GM12878 (cell line): ENCODE measurements around the gene SYN1. TPM values are rescaled to one million over a fixed set of nuclear protein-coding genes. Genes with fewer than 3 reads are reported as not detected.
A peak's percentile ranks its signal among the peaks of the same experiment; 100 is the strongest.

ENCODE experiments used
- BCL3 ChIP-seq: IDR thresholded peaks from 2 replicates; pipeline ENCODE4 v1.6.1; 2011; ENCODE audit warnings: borderline replicate concordance, low read depth, mild to moderate bottlenecking, moderate library complexity, low read length; ENCODE audit not compliant: insufficient read depth, poor library complexity, severe bottlenecking
- CBX5 ChIP-seq: sonication (generic); IDR thresholded peaks from 2 replicates; pipeline ENCODE4 v1.6.1; 2016; ENCODE audit warnings: low read depth, moderate library complexity, mild to moderate bottlenecking, inconsistent platforms
- CEBPB ChIP-seq, 2 experiments: fragments of 150-350 bp in 1 of 2; IDR thresholded peaks; 2 replicates each; pipeline ENCODE4 v1.6.1; 2012 to 2014; ENCODE audit warnings: low read depth in 2 of 2, low read length in 2 of 2, borderline replicate concordance in 1 of 2, inconsistent platforms in 1 of 2
- CEBPZ ChIP-seq: fragments of 150-350 bp; IDR thresholded peaks from 2 replicates; pipeline ENCODE4 v1.6.1; 2016; ENCODE audit warnings: low read depth, low read length
- CHD1 ChIP-seq: IDR thresholded peaks from 2 replicates; pipeline ENCODE4 v1.6.1; 2012; ENCODE audit warnings: low read depth, low read length, improper control_type of control experiment
- FOXK2 ChIP-seq: fragments of 450-650 bp; IDR thresholded peaks from 2 replicates; pipeline ENCODE4 v1.6.1; 2017; ENCODE audit warnings: mild to moderate bottlenecking, moderate library complexity
- KAT2A ChIP-seq: conservative IDR thresholded peaks from 2 replicates; pipeline ENCODE4 v1.6.1; 2011; ENCODE audit warnings: low read depth, low read length; ENCODE audit not compliant: control insufficient read depth
- KDM1A ChIP-seq: fragments of 200-600 bp; sonication (generic); IDR thresholded peaks from 2 replicates; pipeline ENCODE4 v1.6.1; 2016; ENCODE audit warnings: borderline replicate concordance
- LARP7 ChIP-seq: fragments of 450-650 bp; IDR thresholded peaks from 2 replicates; pipeline ENCODE4 v1.6.1; 2017; ENCODE audit warnings: mild to moderate bottlenecking
- MYC ChIP-seq: IDR thresholded peaks from 2 replicates; pipeline ENCODE4 v1.6.1; 2011; ENCODE audit warnings: mild to moderate bottlenecking, low read length, moderate library complexity, inconsistent platforms; ENCODE audit not compliant: insufficient read depth, insufficient replicate concordance, insufficient read length, severe bottlenecking
- RAD21 ChIP-seq: IDR thresholded peaks from 2 replicates; pipeline ENCODE4 v1.6.1; 2011; ENCODE audit warnings: mild to moderate bottlenecking, low read depth, low read length, moderate library complexity; ENCODE audit not compliant: insufficient read depth
- RCOR1 ChIP-seq: conservative IDR thresholded peaks from 2 replicates; pipeline ENCODE4 v1.6.1; 2012; ENCODE audit warnings: low read depth, low read length, improper control_type of control experiment
- REST ChIP-seq: IDR thresholded peaks from 2 replicates; pipeline ENCODE4 v1.6.1; 2012; ENCODE audit warnings: mild to moderate bottlenecking, low read depth, low read length
- SMAD1 ChIP-seq: fragments of 450-650 bp; IDR thresholded peaks from 2 replicates; pipeline ENCODE4 v1.6.1; 2018; ENCODE audit warnings: mild to moderate bottlenecking, low read depth; ENCODE audit not compliant: partially characterized antibody
- SMC3 ChIP-seq: IDR thresholded peaks from 2 replicates; pipeline ENCODE4 v1.6.1; 2011; ENCODE audit warnings: low read length, improper control_type of control experiment, borderline replicate concordance
- SRF ChIP-seq, 2 experiments: IDR thresholded peaks; 2 replicates each; pipeline ENCODE4 v1.6.1; 2011; ENCODE audit warnings: low read depth in 2 of 2, low read length in 2 of 2, mild to moderate bottlenecking in 1 of 2, moderate library complexity in 1 of 2
- ZBTB33 ChIP-seq: fragments of 450-650 bp; IDR thresholded peaks from 2 replicates; pipeline ENCODE4 v1.6.1; 2017; ENCODE audit warnings: mild to moderate bottlenecking
- ZNF207 ChIP-seq: fragments of 450-650 bp; IDR thresholded peaks from 2 replicates; pipeline ENCODE4 v1.6.1; 2014; ENCODE audit warnings: antibody characterized with exemption, mild to moderate bottlenecking, borderline replicate concordance
- ZNF622 ChIP-seq: fragments of 450-650 bp; IDR thresholded peaks from 2 replicates; pipeline ENCODE4 v1.6.1; 2017; ENCODE audit warnings: mild to moderate bottlenecking, inconsistent platforms
- polyA plus RNA-seq, 11 experiments: library from polyadenylated mRNA; depleted of rRNA in 4 of 11; unstranded in 6 of 11; stranded (reverse) in 5 of 11; fragments of >200 nt; fragmentation: Nextera tagmentation in 4 of 11; fragmentation: Illumina TruSeq in 1 of 11; extraction: Ambion mirVana in 4 of 11; extraction: Trizol in 1 of 11; gene quantifications; 1 replicate in 1 of 11; 2 replicates in 10 of 11; pipeline versions ENCODE4 v1.2.1 to v1.2.3, GENCODE V29; 2011 to 2016; ENCODE audit warnings: inconsistent platforms in 2 of 11, missing spikeins in 2 of 11, low read depth in 1 of 11
- total RNA-seq, 4 experiments: library from RNA; depleted of rRNA in 3 of 4; stranded (reverse); fragments of >200 nt in 3 of 4; fragmentation: Illumina TruSeq in 1 of 4; extraction: Trizol in 1 of 4; gene quantifications; 2 replicates each; pipeline versions ENCODE4 v1.2.1 to v1.2.3, GENCODE V29; 2013 to 2021

SYN1 gene
- total and polyA plus RNA-seq, 10 of the 15 experiments (the other 5 are each of a cell fraction or from before 2014, with no cell fraction given) = 0.09 to 0.57 (median 0.16) TPM; not detected in 3

- TF ChIP-seq BCL3 (peak; percentile 70), MYC (no peak), KDM1A (no peak), SMC3 (no peak), CEBPB (IDR thresholded peaks at IDR 0.05; ENCODE audit: borderline replicate concordance in 1 of 2, low read depth in 2 of 2, low read length in 2 of 2) (no peak), SRF (IDR thresholded peaks at IDR 0.05; ENCODE audit: low read depth in 2 of 2, low read length in 2 of 2) (peak; percentile 89 to 93; a peak in 3 of 4 replicates), REST (no peak), CHD1 (no peak), FOXK2 (no peak; the same call in none of the 2 replicates), CEBPZ (no peak), SMAD1 (no peak), KAT2A (no peak), ZBTB33 (no peak), ZNF622 (no peak), ZNF207 (no peak), LARP7 (peak; percentile 69; the same call in 1 of the 2 replicates), CBX5 (no peak), RAD21 (no peak), RCOR1 (no peak)
Measured at GRCh38 chrX:47650164-47651042, 30.7 kb upstream of the SYN1 start, which contains the start of gene ELK1 (continued).
